Measurements from ENCODE around the gene KLHL42.

GRCh38 chr12:27781680-27782079 lies 1.6 kb downstream of the KLHL42 start:
- TF ChIP-seq EZH2phosphoT487 (IDR thresholded peaks at IDR 0.05; ENCODE audit: insufficient read depth, low read depth) (no peak), EZH2 (IDR thresholded peaks at IDR 0.05; ENCODE audit: insufficient read depth, poor library complexity, severe bottlenecking) (no peak)
